ENCODE measurements around the gene MYRIP.

DNA sequence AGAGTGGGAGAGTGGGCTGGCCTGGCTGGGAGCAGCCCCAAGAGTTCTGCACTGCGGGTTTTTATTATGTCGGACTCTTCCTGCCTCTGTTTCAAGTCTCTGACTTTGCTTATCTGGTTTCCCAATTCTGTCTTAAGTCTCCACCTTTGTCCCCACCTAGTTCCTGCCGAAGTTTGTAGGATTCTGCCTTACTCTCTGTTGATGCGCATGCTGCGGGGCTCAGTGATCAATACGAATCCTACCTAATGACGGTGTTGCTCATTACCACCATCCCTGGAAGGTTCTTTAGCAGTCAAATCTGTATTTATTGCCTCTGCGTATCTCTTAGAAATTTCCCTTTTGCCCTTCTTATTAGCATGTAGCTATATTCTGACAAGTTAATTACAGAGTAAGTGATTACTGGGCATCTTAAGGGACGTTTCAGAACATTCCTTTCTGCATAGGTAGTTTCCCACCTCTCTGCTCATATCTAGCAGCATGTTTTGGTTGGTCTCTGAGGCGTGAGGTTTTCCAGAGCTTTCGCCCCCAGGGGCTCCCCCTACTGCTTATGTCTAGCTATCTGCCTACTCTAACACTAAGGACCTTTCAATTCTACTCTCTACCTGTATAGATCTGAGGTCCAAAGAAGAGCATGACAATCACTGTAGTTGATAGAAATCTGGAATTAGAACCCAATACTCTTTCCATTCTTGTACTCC lies 264.1 kb downstream of the MYRIP start:
- TF ChIP-seq, protein P1, sequence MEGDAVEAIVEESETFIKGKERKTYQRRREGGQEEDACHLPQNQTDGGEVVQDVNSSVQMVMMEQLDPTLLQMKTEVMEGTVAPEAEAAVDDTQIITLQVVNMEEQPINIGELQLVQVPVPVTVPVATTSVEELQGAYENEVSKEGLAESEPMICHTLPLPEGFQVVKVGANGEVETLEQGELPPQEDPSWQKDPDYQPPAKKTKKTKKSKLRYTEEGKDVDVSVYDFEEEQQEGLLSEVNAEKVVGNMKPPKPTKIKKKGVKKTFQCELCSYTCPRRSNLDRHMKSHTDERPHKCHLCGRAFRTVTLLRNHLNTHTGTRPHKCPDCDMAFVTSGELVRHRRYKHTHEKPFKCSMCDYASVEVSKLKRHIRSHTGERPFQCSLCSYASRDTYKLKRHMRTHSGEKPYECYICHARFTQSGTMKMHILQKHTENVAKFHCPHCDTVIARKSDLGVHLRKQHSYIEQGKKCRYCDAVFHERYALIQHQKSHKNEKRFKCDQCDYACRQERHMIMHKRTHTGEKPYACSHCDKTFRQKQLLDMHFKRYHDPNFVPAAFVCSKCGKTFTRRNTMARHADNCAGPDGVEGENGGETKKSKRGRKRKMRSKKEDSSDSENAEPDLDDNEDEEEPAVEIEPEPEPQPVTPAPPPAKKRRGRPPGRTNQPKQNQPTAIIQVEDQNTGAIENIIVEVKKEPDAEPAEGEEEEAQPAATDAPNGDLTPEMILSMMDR (IDR thresholded peaks at IDR 0.05): no peak
- TF ChIP-seq POLR2A (IDR thresholded peaks at IDR 0.05): no peak

All from adrenal gland (tissue), 5 donors.